Jurkat, Clone E6-1 (cell line): ENCODE measurements around the gene SPRTN.

Experiments used
- DNase-seq: peaks from one replicate; pipeline ENCODE4 v3.0.0-alpha.2; 2011; ENCODE audit warnings: low read depth, low spot score
- H3K4me3 ChIP-seq: 2 replicates; pipeline ENCODE4 v1.5.1; 2011; ENCODE audit warnings: mild to moderate bottlenecking, low read length, control low read depth, moderate library complexity

The SPRTN gene

DNA sequence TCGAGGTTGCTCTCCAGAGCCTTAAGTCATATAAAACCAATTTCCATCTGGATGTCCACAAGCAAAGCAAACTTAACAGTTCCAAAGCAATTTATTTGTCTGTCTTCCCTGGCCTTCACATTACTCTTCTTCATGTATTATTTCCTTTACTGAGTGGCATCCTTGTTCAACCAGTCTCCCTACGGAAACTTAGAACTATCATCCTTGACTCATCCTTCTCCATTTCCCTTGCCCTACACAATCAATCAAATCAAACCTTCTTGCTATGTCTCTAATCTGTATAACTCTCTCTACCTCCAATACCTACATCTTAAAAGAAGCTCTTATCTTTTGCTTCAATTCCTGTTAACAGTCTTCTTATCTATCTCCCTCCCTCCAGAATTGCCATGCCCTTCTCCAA is 58.5 kb downstream of the SPRTN start:
- DNase-seq = no peak
- no peak overlapping the region for H3K4me3 ChIP-seq

DNA sequence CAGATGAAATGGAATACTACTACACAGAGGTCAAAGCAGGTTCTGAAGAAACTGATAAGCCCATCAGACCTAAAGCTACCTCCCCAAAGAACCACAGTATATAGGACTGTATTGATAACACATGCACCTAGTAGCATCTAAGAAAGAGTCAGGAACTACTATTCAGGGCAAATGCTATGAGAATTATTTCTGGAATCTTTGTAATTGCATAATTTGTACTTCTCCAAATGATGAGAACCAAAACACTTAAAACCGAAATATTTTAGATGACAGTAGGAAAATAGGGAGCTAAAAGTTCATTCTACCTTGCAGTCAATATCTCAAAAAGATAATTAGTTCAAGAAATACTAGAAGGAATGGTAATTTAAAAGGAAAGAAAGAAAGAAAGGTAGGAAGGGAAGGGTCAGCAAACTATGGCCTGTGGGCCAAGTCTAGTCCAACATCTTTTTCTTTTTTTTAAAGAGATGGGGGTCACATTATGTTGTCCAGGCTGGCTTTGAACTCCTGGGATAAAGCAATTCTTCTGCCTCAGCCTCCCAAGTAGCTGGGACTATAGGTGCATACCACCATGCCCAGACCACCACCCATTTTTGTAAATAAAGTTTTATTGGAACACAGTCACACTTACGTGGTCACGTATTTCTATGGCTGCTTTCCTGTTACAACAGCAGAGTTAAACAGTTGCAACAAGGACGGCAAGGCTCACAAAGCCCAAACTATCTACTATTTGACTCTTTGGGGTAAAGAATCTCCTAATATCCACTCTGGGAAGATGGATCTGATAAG is 60.0 kb downstream of the SPRTN start:
- H3K4me3 ChIP-seq = no peak overlapping the region
- no peak for DNase-seq

GRCh38 chr1:231401478-231401877 is 63.4 kb downstream of the SPRTN start:
- no peak for DNase-seq
- H3K4me3 ChIP-seq = no peak overlapping the region

DNA sequence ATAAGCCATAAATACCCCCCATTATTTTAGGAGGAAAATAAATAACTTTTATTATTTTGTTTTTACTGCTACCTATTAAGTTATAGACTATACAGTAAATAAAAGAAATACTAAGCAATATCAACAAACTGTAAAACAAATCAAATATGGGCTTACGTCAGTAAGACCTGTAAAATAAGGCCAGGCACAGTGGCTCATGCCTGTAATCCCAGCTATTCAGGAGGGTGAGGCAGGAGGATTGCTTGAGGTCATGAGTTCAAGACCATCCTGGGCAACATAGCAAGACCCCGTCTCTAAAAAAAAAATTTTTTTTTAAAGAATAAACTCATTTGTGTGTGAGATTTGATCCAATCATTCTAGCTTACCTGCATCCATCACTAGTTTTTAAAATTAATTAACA is 66.2 kb downstream of the SPRTN start:
- no peak overlapping the region for H3K4me3 ChIP-seq
- DNase-seq = no peak
